Tibial nerve (tissue), 3 donors: ENCODE results near the gene C2orf76.

Experiments
- CTCF ChIP-seq, 5 experiments: fragments of 200-600 bp in 3 of 5; fragments of 450-650 bp in 2 of 5; sonication (generic) in 3 of 5; IDR thresholded peaks; one replicate each; pipeline ENCODE4 v1.5.1; 2016 to 2019; ENCODE audit warnings: antibody characterized with exemption in 5 of 5, mild to moderate bottlenecking in 3 of 5, moderate library complexity in 2 of 5
- POLR2A ChIP-seq, 2 donors: fragments of 450-650 bp; IDR thresholded peaks; one replicate each; pipeline ENCODE4 v1.6.1; 2017; ENCODE audit warnings: antibody characterized with exemption in 2 of 2, mild to moderate bottlenecking in 2 of 2, moderate library complexity in 2 of 2

DNA sequence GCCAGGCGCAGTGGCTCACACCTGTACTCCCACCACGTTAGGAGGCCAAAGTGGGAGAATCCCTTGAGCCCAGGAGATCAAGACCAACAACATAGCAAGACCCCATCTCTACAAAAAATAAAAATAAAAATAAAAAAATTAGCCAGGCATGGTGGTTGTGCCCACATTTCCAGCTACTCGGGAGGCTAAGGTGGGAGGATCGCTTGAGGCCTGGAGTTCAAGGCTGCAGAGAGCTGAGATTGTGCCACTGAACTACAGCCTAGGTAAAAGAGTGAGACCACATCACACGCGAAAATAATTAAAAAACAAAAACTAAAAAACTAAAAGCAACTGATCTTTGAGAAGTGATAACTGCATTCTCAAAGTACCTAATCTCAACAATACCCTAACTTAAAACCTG lies 1.8 kb downstream of the C2orf76 start:
- TF ChIP-seq CTCF (IDR thresholded peaks at IDR 0.05) (no peak), POLR2A (IDR thresholded peaks at IDR 0.05) (no peak)
